GM04503 (cell line): Measurements from ENCODE around the gene TUBA8.
A peak's percentile ranks its signal among the peaks of the same experiment; 100 is the strongest.
"Not testable (repeated sequence)": the region's sequence is repeated elsewhere in the genome, so short reads cannot be mapped to it uniquely, and the experiment has no call there.

Experiments used
- DNase-seq: peaks from one replicate; pipeline ENCODE4 v3.0.0-alpha.2; 2012; ENCODE audit warnings: low read depth

Gene TUBA8

DNA sequence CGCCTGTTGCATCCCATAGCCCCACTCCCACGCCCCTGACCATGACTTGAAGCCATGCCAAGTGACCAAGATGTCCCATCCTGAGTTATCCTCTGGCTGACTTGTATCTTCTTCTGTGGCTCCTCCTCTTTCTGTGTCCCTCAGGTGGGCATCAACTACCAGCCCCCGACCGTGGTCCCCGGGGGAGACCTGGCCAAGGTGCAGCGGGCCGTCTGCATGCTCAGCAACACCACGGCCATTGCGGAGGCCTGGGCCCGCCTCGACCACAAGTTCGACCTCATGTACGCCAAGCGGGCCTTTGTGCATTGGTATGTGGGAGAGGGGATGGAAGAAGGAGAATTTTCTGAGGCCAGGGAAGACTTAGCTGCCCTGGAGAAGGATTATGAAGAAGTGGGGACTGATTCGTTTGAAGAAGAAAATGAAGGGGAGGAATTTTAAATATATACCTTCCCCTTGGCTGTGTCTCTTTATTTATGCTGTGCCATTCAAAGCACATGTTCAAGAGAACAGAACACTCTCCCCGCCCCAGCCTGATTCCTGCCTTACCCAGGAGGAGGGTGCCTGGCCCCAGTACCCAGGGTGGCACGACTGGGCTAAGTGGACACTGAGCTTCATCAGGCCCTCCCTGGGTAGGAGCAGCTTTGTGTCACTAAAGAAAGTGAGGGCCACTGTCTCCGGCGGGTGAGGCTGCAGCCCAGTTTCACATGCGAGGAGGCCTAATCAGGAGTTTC lies 20.3 kb downstream of the TUBA8 start:
- DNase-seq, result no peak

DNA sequence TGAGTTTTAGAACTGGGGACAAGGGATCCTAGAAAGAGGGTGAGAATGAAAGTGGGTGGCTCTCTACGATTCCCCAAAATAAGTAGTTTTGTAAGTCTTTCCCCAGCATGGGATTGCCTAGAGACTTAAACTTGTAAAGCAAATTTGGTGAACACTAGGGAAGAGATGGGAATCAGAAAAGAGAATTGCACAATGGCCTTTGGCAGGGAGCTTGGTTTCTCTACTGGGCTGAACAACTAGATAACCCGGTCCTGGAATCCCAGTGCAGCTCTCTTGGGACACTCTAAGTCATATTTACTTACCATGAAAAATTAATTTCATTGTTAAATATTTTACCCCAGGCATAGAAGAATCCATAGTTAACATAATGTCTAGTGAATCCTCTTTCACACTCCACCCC lies 22.8 kb downstream of the TUBA8 start:
- no peak for DNase-seq

DNA sequence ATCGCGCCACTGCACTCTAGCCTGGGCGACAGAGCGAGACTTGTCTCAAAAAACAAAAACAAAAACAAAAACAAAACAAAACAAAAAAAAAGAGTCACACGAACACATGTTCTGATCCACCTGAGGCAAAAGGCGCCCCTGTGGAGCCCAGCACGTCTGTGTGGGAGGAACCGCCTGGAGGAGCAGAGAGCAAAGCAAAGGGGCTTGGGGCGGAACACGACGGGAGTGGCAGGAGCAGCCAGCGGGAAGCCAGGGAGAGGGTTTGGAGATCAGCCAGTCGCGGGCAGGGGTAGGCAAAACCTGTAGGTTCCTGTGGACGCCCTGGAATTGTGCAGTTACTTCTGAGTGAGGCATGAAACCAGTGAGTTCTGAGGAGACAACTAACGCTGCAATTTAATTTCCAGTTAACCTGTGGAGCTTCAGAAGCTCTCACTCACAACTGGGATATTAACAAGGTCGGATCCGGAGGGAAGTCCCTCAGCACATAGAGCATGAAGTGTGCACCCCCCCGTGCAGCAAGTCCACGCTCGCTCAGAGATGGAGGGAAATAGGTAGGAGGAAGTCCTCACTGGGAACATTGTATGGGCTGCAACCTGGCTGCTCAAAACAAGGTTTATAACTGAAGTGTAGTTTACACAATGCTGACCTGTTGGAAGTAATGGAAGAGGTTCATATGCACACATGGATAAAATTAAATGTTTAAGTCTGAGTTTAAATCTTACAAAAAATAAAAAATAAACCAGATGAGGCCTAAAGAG lies 26.1 kb downstream of the TUBA8 start:
- DNase-seq, result no peak

DNA sequence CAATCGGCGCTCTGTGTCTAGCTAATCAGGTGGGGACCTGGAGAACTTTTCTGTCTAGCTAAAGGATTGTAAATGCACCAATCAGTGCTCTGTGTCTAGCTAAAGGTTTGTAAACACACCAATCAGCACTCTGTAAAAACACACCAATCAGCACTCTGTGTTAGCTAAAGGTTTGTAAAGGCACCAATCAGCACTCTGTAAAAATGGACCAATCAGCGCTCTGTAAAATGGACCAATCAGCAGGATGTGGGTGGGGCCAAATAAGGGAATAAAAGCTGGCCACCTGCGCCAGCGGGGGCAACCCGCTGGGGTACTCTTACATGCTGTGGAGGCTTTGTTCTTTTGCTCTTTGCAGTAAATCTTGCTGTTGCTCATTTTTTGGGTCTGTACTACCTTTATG lies 30.4 kb downstream of the TUBA8 start:
- not testable (repeated sequence) for DNase-seq

DNA sequence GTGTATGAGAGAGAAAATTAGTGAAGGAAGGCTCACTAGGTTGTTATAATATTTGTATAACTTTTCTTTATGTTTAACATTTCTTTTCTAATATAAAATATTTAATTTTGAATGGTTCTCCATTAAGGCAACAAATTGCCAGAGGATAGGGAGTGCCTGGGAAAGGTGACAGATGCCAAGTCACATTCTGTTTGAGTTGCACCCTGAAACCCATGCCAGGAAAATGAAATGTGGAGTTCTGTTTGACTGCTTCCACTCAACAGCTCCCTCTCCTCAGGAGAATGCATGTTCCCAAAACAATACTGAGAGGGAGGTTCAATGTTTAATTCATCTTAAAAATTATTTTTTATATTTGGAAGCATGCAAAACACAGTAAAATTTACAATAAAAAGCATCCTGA lies 33.5 kb downstream of the TUBA8 start:
- no peak for DNase-seq

DNA sequence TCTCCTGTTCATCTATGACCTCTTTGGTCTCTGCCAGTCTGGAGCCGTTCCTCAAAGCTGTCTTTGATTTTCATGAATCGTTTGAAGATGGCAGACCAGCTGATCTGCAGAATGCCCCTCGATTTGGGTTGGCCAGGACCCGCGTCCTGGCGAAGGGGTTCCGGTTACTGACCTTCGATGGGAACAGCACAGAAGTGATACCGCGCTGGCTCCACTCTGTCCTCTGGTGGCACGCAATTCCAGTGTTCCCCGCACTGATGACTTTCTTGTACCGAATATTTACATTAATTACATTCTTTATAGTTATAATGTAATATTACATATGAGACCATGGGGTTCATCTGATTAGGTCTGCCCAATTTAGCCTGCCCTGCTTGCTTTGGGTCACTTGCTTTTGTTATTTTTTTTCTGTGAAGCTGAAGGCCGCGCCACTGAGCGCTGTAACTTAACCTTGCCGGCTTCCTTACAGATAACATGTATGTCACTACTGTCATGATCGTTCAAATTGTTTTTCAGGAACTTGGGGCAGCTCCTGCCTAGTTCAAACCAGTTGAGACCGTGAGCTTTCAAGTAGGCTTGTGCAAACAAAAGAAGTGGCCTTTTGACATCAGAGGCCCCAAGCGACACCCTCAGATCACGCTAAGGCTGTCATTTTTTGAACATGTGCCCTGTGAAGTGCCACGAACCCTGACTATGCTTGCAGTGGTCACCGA lies 35.2 kb downstream of the TUBA8 start:
- no peak for DNase-seq

DNA sequence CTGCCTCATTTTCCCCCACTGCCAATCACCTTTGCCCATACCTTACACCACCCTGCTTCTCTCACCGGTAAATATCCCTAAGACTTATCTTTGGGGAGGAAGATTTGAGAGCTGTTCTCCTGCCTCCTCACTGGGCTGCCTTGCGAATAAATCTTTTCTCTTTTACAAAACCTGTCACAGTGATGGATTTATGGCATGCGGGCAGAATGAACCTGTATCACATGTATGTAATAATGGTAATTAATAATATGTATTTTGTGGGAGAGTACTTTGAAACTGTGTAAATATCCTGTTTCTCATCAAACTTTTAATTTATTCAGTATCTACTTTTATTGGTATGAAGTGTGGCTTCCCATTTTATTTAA lies 35.8 kb downstream of the TUBA8 start:
- DNase-seq, result no peak

DNA sequence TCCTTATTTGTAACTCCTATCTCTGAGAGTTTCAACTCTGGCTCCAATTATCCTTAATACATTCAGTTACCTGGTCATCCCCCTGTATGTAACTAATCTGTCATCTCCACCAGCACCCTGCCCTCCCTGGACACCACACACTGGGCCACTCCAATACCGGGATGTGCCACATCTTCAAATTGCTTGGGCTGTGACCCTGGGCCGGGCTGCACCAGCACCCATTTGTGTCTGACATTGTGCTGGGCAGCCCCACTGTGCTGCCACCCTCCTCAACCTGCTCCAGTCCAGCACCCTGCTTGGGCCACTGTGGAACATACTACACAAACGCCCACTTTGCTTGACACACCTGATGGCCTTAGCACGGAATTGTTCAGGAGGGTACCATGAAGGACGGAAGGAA lies 37.2 kb downstream of the TUBA8 start:
- DNase-seq, result no peak

DNA sequence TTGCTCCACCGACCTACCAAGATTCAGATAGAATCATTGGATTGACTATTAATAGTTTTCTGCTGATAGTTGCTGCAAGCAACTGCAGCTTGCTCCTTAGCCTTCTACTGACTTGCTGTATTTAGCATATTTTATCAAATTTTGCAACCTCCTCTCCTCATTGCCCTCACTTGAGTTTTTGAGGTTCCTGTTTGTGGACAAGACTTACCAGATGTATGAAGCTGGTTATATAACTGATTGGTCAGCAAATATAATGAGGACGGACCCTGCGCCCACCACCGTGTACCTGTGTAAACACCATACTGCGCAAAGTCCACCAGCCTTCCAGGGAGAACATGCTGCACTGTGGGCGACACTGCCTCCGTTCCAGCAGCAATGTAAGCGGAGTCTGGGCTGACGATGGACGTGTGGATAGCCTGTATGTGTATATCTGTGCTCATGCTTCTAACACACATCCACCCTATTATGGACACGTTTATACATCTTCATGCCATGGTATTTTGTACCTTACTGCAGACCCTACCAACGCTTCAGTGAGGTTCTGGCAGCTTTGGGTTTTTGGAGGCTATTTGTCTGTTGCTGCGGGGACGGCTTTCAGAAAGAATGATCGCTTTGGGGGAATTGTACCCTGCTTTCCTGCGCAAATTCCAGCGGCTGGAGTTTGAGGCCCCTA lies 37.8 kb downstream of the TUBA8 start:
- no peak for DNase-seq

DNA sequence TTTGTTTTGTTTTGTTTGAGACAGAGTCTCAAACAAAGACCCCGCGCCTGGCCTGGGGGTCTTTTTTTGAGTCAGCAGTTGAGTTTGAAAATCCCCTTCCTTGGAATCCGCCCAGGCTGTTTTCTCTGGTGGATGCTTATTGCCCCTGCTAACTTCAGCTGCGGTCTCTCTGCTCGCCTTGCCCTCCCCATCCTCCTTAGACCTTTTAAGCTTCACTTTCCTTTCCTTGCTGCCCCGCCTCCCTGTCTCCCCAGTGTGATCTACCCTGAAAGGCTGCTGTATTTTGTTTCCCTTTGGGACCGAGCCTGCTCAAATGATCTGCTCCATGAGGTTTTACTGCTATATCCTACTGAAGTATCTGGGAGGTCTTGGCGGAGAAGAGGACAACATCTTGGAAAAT lies 41.9 kb downstream of the TUBA8 start:
- DNase-seq, result no peak

DNA sequence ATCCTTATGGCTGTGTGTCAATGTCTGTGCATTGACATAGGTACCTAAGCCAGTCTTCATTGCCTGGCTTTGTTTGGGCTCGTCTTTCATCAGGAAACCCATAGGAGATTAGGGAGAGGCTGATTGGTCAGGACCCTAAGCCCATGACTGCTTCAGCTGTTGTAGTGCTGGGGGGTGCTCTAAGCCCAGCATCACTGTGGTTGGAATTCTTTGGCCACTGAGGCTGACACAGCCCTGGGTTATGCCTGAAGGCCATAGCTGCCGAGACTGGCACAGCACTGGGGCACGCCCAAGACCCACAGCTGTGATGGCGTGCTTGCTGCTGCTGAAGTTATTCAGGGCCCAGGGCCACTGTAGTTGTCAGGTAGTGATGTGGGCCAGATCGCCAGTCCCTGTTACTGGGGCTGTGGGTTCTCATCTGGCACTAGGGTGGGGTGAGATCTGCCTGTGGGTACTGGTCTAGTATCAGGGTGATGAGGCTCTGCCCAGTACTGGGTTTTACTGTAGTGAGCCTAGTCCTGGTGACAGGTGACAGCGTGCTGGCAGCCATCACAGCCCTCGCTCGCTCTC lies 44.3 kb downstream of the TUBA8 start:
- DNase-seq, result no peak

DNA sequence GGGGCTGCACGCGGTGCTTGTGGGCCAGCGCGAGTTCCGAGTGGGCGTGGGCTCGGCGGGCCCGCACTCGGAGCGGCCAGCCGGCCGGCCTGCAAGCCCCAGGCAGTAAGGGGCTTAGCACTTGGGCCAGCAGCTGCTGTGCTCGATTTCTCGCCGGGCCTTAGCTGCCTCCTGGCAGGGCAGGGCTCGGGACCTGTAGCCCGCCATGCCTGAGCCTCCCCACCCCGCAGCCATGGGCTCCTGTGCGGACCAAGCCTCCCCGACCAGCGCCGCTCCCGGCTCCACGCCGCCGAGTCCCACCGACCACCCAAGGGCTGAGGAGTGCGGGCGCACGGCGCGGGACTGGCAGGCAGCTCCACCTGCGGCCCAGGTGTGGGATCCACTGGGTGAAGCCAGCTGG lies 44.9 kb downstream of the TUBA8 start:
- DNase-seq, result not testable (repeated sequence)

DNA sequence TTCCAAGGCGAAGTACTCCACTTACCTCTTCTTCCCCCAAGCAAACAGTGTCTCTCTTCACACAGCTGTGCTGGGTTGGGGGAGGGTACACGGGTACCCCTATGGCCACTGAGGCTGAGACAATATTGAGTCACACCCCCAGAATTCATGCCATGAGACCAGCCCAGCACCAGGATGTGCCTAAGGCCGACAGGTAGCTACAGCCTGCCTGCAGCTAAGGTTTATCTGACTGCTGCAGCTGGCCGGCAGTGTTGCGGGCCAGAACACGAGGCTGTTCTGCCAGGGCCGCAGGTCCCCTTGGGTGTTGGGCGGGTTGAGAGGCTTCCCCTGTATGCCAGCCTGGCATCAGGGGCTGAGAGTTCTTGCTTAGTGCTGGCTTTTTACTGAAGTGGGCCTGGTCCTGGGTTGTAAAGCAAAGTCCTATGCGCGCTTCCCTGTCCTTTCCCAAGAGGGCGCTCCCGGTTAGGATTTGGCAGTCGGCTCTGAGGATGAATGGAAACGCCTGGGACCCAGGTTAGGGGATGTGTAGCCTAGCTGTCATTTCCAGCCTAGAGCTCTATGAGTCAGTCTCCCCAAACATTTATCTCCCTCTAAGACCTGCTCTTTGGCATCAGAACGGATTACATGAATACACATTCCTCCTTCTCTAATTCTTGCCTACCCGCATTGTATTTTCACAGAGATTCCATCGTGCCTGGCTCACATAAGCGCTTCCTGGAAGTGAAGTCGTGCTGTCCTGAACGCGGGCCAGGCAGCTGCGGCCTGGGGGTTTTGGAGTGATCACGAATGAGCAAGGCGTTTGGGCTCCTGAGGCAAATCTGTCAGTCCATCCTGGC lies 46.5 kb downstream of the TUBA8 start:
- peak; percentile 97 for DNase-seq

DNA sequence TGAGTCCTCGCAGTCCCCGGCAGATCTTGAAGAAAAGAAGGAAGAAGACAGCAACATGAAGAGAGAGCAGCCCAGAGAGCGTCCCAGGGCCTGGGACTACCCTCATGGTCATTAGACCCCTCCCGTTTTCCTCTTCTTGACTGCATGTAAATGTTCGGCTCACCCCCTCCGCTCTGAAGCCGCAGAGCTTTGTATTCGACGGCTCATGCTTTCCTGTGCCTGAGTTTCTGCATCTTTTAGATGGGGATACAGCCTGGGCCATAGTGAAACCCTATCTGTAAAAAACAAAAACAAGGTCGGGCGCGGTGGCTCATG lies 47.1 kb downstream of the TUBA8 start:
- DNase-seq, result no peak

DNA sequence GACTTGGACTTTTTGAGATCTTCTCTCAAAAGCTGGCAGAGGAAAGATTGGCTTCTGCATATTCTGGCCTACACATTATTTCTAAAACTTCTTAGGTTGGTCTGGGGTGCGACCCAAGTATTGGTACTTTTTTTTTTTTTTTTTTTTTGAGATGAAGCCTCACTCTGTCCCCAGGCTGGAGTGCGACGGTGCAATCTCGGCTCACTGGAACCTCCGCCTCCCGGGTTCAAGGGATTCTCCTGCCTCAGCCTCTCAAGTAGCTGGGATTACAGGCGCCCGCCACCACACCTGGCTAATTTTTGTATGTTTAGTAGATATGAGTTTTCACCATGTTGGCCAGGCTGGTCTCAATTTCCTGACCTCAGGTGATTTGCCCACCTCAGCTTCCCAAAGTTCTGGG lies 50.0 kb downstream of the TUBA8 start:
- DNase-seq, result not testable (repeated sequence)

DNA sequence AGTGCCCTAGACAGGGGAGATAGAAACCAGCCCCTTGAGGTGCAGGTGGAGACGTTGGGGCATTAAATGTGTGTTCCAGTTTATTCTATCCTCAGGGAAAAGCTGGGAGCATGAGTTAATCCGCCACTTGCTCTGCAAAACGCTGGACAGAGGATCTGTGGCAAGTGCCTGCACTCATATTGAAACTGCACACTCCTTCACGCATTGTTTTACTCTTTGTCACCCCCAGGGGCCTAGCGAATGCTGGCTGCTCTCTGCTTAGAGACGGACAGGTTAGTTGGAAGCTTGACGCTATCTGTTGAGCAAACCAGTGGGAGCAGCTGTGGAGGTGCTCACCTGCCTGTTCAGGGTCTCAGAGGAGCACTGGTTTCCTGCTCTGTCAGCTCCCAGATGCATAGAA lies 53.2 kb downstream of the TUBA8 start:
- DNase-seq, result not testable (repeated sequence)

DNA sequence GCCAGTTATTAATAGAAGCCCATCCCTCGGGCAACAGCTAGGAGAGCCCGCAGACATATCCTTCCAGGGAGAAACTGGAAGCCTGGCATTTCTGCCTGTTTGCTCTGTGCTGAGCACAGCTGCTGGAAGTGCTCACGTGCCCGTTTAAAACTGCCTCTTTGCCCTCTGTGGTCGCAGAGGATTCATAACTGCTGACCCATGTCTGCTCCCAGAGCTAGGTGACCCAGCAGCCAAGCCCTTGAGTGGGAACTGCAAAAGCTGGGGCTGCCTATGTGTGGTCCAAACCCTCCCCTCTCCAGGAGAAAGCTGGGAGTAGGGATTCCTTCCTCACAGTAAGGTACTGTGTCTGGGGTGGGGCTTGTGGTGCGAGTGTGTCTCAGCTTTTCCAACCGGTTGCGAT lies 54.0 kb downstream of the TUBA8 start:
- DNase-seq, result not testable (repeated sequence)

DNA sequence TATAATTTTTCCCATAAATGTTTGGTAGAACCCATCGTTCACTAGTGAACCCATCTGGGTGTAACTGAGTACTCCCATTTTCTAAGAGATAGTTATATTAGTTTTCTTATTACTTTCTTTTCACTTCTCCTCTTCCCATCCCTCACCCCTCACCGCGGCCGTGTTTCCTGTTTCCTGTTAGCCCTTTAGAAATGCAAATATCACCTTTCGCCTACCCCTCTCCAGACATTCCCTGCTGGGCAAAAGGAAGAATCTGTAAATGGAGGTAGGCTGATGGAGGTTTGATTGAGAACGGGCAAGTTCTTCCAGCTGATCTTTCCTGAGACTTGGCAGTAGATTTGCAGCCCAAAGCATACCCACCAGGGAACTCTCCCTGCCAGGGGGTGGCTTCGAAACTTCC lies 54.7 kb downstream of the TUBA8 start:
- DNase-seq, result not testable (repeated sequence)

DNA sequence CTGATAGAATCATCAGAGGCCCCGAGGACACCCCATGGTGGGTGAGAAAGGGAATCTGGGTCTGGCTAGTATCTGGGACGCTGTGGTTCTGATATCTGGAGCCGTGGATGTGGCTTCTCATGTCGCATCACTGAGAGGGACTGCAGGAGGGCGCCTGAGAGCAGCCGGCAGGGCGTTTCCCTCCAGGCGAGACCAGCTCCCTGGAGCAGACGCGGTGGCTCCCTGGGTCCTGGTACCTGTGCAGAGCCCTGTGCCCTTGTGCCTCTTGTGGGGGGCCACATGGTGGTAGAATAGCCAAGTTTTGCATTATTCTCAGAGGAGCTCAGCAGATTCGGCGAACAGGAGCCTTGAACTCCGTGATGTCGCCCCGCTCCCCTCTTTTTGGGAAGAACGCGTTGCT lies 59.7 kb downstream of the TUBA8 start:
- DNase-seq, result not testable (repeated sequence)

DNA sequence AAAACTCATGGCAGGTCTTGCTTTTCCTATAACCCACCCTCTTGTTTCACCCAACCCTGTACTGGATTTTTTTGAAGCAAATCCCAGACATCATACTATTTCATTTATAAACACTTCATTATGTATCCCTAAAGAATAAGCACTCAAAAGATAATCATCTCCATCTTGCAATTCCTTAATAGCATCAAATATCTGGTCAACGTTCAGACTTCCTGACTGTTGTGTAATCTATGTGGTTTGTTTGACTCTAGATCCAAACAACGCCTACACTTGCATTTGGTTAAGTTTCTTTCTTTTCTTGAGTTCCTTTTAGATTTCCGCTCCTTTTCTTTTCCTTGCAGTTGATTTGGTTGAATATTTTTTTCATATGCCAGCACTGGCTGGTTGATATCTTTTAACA lies 61.6 kb downstream of the TUBA8 start:
- not testable (repeated sequence) for DNase-seq

DNA sequence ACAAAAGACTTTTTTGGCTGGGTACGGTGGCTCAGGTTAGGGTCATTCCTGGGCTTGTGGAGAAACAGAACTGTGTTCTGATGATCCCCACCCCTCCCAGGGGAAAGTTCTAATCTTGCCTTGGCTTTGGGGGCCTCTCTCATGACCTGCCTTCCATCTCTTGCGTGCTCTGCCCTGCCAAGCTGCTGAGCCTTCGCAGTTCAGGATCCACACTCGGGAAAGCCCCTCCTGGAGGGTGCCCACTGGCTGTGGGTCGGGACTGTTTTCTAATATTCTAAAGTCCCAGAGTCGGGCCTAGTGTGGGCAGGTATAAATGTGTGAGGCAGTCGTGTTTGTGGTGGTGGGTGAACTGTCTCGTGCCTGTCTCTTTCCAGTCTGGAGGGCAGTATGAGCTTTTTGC lies 62.2 kb downstream of the TUBA8 start:
- DNase-seq, result not testable (repeated sequence)
